Measurements from ENCODE around the gene TBCE. TPM values are rescaled to one million over a fixed set of nuclear protein-coding genes. Genes with fewer than 3 reads are reported as not detected.
A peak's percentile ranks its signal among the peaks of the same experiment; 100 is the strongest.

Gene TBCE
- total and polyA plus RNA-seq, 9 of the 15 experiments (the other 6 are each of a cell fraction or from before 2014, with no cell fraction given) = 52.6 to 92.1 (median 82.1) TPM

DNA sequence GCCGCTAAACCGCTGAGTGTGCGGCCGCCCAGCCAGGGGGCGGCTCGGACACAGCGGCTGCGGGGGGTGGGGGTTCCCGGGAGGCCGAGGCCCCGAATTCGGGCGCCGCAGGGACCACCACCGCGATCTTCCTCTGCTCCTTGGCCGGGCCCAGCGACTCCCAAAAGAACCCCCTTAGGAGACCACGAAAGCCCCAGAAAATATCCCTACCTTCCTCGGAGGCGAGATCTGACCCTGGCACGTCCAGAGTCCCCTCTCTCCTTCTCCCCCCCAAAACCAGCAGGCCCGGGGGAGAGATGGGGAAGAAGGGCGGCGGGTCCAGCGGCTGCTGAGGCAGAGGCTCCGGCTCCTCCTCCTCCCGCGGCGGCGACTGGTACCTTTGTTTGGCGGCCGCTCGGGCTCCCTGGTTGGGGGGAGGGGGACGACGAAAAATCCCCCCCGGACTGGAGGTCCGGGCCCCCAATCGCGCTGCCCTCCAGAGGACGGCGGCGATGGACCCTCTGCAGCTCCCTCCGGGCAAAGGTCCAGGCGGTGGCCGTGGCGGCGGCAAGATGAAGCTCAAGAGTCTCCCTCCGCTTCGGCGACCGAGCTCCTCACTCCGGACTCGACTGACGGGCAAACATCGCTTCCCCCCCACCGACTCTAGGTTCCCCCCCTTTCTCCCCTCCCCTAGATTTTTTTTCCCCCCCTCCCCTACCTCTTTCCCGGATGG lies 39.5 kb upstream of the TBCE start, which contains the start of gene ARID4B (continued):
- TF ChIP-seq ZNF12 (CRISPR knock-in tag; IDR thresholded peaks at IDR 0.05) = no peak
- TF ChIP-seq, protein P1, sequence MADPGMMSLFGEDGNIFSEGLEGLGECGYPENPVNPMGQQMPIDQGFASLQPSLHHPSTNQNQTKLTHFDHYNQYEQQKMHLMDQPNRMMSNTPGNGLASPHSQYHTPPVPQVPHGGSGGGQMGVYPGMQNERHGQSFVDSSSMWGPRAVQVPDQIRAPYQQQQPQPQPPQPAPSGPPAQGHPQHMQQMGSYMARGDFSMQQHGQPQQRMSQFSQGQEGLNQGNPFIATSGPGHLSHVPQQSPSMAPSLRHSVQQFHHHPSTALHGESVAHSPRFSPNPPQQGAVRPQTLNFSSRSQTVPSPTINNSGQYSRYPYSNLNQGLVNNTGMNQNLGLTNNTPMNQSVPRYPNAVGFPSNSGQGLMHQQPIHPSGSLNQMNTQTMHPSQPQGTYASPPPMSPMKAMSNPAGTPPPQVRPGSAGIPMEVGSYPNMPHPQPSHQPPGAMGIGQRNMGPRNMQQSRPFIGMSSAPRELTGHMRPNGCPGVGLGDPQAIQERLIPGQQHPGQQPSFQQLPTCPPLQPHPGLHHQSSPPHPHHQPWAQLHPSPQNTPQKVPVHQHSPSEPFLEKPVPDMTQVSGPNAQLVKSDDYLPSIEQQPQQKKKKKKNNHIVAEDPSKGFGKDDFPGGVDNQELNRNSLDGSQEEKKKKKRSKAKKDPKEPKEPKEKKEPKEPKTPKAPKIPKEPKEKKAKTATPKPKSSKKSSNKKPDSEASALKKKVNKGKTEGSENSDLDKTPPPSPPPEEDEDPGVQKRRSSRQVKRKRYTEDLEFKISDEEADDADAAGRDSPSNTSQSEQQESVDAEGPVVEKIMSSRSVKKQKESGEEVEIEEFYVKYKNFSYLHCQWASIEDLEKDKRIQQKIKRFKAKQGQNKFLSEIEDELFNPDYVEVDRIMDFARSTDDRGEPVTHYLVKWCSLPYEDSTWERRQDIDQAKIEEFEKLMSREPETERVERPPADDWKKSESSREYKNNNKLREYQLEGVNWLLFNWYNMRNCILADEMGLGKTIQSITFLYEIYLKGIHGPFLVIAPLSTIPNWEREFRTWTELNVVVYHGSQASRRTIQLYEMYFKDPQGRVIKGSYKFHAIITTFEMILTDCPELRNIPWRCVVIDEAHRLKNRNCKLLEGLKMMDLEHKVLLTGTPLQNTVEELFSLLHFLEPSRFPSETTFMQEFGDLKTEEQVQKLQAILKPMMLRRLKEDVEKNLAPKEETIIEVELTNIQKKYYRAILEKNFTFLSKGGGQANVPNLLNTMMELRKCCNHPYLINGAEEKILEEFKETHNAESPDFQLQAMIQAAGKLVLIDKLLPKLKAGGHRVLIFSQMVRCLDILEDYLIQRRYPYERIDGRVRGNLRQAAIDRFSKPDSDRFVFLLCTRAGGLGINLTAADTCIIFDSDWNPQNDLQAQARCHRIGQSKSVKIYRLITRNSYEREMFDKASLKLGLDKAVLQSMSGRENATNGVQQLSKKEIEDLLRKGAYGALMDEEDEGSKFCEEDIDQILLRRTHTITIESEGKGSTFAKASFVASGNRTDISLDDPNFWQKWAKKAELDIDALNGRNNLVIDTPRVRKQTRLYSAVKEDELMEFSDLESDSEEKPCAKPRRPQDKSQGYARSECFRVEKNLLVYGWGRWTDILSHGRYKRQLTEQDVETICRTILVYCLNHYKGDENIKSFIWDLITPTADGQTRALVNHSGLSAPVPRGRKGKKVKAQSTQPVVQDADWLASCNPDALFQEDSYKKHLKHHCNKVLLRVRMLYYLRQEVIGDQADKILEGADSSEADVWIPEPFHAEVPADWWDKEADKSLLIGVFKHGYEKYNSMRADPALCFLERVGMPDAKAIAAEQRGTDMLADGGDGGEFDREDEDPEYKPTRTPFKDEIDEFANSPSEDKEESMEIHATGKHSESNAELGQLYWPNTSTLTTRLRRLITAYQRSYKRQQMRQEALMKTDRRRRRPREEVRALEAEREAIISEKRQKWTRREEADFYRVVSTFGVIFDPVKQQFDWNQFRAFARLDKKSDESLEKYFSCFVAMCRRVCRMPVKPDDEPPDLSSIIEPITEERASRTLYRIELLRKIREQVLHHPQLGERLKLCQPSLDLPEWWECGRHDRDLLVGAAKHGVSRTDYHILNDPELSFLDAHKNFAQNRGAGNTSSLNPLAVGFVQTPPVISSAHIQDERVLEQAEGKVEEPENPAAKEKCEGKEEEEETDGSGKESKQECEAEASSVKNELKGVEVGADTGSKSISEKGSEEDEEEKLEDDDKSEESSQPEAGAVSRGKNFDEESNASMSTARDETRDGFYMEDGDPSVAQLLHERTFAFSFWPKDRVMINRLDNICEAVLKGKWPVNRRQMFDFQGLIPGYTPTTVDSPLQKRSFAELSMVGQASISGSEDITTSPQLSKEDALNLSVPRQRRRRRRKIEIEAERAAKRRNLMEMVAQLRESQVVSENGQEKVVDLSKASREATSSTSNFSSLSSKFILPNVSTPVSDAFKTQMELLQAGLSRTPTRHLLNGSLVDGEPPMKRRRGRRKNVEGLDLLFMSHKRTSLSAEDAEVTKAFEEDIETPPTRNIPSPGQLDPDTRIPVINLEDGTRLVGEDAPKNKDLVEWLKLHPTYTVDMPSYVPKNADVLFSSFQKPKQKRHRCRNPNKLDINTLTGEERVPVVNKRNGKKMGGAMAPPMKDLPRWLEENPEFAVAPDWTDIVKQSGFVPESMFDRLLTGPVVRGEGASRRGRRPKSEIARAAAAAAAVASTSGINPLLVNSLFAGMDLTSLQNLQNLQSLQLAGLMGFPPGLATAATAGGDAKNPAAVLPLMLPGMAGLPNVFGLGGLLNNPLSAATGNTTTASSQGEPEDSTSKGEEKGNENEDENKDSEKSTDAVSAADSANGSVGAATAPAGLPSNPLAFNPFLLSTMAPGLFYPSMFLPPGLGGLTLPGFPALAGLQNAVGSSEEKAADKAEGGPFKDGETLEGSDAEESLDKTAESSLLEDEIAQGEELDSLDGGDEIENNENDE (IDR thresholded peaks at IDR 0.05; ENCODE audit: low read depth, low read length) = no peak
- no peak for TF ChIP-seq PHB (CRISPR knock-in tag; IDR thresholded peaks at IDR 0.05)
- no peak for TF ChIP-seq CBX2 (IDR thresholded peaks at IDR 0.05; ENCODE audit: insufficient read depth, low read length, poor library complexity, severe bottlenecking)
- no peak for TF ChIP-seq ASH1L (IDR thresholded peaks at IDR 0.05; ENCODE audit: borderline replicate concordance, low read depth, partially characterized antibody)
- no peak for TF ChIP-seq SMARCC2 (IDR thresholded peaks at IDR 0.05; ENCODE audit: low read depth)
- TF ChIP-seq, protein P2, sequence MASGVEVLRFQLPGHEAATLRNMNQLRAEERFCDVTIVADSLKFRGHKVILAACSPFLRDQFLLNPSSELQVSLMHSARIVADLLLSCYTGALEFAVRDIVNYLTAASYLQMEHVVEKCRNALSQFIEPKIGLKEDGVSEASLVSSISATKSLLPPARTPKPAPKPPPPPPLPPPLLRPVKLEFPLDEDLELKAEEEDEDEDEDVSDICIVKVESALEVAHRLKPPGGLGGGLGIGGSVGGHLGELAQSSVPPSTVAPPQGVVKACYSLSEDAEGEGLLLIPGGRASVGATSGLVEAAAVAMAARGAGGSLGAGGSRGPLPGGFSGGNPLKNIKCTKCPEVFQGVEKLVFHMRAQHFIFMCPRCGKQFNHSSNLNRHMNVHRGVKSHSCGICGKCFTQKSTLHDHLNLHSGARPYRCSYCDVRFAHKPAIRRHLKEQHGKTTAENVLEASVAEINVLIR (CRISPR knock-in tag; IDR thresholded peaks at IDR 0.05) = no peak
- TF ChIP-seq TRIM24 (IDR thresholded peaks at IDR 0.05) = no peak
- TF ChIP-seq ZNF212 (CRISPR knock-in tag; IDR thresholded peaks at IDR 0.05) = no peak
- no peak for TF ChIP-seq HNRNPL (IDR thresholded peaks at IDR 0.05; ENCODE audit: low read depth, low read length)
- TF ChIP-seq TAF7 (tag; IDR thresholded peaks at IDR 0.05) = peak; percentile 78; the same call in 1 of the 2 replicates
- no peak for TF ChIP-seq TEAD1 (CRISPR knock-in tag; IDR thresholded peaks at IDR 0.05)
- TF ChIP-seq ZNF311 (CRISPR knock-in tag; IDR thresholded peaks at IDR 0.05) = no peak
- TF ChIP-seq DIDO1 (tag; IDR thresholded peaks at IDR 0.05; ENCODE audit: low read depth) = no peak
- no peak for TF ChIP-seq POLR3A (IDR thresholded peaks at IDR 0.05; ENCODE audit: borderline replicate concordance, extremely low read depth, insufficient read depth, insufficient read length)
